Ramos (cell line): Measurements from ENCODE around the gene ZMIZ1.

Experiments used
- in situ Hi-C: fragments of 300-500 bp; cut with MboI; formaldehyde crosslinking; loops from one replicate; pipeline ENCODE4 v1.14.3; 2022; ENCODE audit warnings: low sequenced_read_pairs; ENCODE audit not compliant: unreplicated experiment

Gene ZMIZ1

GRCh38 chr10:79189853-79190435 lies 121.2 kb downstream of the ZMIZ1 start:
- in situ Hi-C loops: no loop called here

GRCh38 chr10:79190740-79191261 lies 122.0 kb downstream of the ZMIZ1 start:
- in situ Hi-C loops: no loop called here

GRCh38 chr10:79191951-79192676 lies 123.3 kb downstream of the ZMIZ1 start:
- in situ Hi-C loops: no loop called here

GRCh38 chr10:79192677-79193003 lies 123.9 kb downstream of the ZMIZ1 start:
- in situ Hi-C loops: no loop called here

- in situ Hi-C loops: no loop called here
These were observed 125.1 kb downstream of the ZMIZ1 start for GRCh38 chr10:79193694-79194382.

GRCh38 chr10:79195091-79195923 lies 126.5 kb downstream of the ZMIZ1 start:
- in situ Hi-C loops: loop anchor here (5.0 kb wide), 1 partner anchor 1148 kb away; no protein-coding TSS in a partner anchor

GRCh38 chr10:79196470-79197461 lies 128.0 kb downstream of the ZMIZ1 start:
- in situ Hi-C loops: loop anchor here (5.0 kb wide), 1 partner anchor 1149 kb away; no protein-coding TSS in a partner anchor

- in situ Hi-C loops: loop anchor here (5.0 kb wide), 1 partner anchor 1150 kb away; no protein-coding TSS in a partner anchor
These were observed 128.8 kb downstream of the ZMIZ1 start for GRCh38 chr10:79197558-79197957.

- in situ Hi-C loops: no loop called here
These were observed 131.6 kb downstream of the ZMIZ1 start for GRCh38 chr10:79200346-79200745.

GRCh38 chr10:79201706-79202105 lies 132.9 kb downstream of the ZMIZ1 start:
- in situ Hi-C loops: no loop called here

GRCh38 chr10:79202188-79203013 lies 133.6 kb downstream of the ZMIZ1 start:
- in situ Hi-C loops: no loop called here

GRCh38 chr10:79203014-79203644 lies 134.4 kb downstream of the ZMIZ1 start:
- in situ Hi-C loops: no loop called here

- in situ Hi-C loops: no loop called here
These were observed 135.1 kb downstream of the ZMIZ1 start for GRCh38 chr10:79203833-79204232.

- in situ Hi-C loops: no loop called here
These were observed 137.7 kb downstream of the ZMIZ1 start for GRCh38 chr10:79206300-79207095.

GRCh38 chr10:79207096-79207357 lies 138.3 kb downstream of the ZMIZ1 start:
- in situ Hi-C loops: no loop called here

GRCh38 chr10:79207726-79208125 lies 139.0 kb downstream of the ZMIZ1 start:
- in situ Hi-C loops: no loop called here

GRCh38 chr10:79208251-79208983 lies 139.7 kb downstream of the ZMIZ1 start:
- in situ Hi-C loops: no loop called here
